GM10248 (cell line): ENCODE measurements around the gene DRD4.
"Not testable (repeated sequence)": the region's sequence is repeated elsewhere in the genome, so short reads cannot be mapped to it uniquely, and the experiment has no call there.

Source experiments
- CTCF ChIA-PET: fragments of 300-600 bp; sonication (Branson Sonifier 250); formaldehyde crosslinking; extraction: SDS; loops from one replicate; lab custom pipeline; 2021; ENCODE audit warnings: antibody characterized with exemption; lab: Yijun Ruan, JAX
- POLR2A ChIA-PET: fragments of 350-650 bp; sonication (Branson Sonifier 250); formaldehyde crosslinking; extraction: SDS; loops from one replicate; lab custom pipeline; 2020; ENCODE audit warnings: antibody characterized with exemption; lab: Yijun Ruan, JAX
- DNase-seq: peaks from one replicate; pipeline ENCODE4 v3.0.0; 2012; ENCODE audit errors: extremely low spot score
- TF ChIP-seq, protein P1 (sequence below): IDR thresholded peaks from 2 replicates; pipeline ENCODE4 v1.5.1; 2012; ENCODE audit warnings: mild to moderate bottlenecking, low read depth; ENCODE audit errors: extremely low read depth, missing control alignments, control extremely low read depth

DRD4 gene

DNA sequence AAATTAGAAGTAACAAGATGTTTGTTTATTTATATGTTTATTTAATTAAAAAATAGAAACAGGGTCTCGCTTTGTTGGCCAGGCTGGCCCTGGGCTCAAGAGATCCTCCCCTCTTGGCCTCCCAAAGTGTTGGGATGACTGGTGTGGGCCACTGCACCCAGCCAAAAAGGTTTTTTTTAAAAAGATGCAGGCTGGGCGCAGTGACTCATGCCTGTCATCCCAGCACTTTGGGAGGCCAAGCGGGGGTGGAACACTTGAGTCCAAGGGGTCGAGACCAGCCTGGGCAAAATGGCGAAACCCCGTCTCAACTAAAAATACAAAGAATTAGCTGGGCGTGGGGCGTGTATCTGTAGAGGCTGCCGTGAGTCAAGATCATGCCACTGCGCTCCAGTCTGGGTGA, 13.4 kb downstream of the DRD4 start:
- TF ChIP-seq, protein P1, sequence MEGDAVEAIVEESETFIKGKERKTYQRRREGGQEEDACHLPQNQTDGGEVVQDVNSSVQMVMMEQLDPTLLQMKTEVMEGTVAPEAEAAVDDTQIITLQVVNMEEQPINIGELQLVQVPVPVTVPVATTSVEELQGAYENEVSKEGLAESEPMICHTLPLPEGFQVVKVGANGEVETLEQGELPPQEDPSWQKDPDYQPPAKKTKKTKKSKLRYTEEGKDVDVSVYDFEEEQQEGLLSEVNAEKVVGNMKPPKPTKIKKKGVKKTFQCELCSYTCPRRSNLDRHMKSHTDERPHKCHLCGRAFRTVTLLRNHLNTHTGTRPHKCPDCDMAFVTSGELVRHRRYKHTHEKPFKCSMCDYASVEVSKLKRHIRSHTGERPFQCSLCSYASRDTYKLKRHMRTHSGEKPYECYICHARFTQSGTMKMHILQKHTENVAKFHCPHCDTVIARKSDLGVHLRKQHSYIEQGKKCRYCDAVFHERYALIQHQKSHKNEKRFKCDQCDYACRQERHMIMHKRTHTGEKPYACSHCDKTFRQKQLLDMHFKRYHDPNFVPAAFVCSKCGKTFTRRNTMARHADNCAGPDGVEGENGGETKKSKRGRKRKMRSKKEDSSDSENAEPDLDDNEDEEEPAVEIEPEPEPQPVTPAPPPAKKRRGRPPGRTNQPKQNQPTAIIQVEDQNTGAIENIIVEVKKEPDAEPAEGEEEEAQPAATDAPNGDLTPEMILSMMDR, result no peak
- ChIA-PET CTCF (interaction anchor here (0.9 to 1.3 kb wide), 2 partner anchors 12 kb away, joined by 3 to 4 read pairs; no protein-coding TSS in a partner anchor), POLR2A (no interaction called here)
- DNase-seq, result no peak

DNA sequence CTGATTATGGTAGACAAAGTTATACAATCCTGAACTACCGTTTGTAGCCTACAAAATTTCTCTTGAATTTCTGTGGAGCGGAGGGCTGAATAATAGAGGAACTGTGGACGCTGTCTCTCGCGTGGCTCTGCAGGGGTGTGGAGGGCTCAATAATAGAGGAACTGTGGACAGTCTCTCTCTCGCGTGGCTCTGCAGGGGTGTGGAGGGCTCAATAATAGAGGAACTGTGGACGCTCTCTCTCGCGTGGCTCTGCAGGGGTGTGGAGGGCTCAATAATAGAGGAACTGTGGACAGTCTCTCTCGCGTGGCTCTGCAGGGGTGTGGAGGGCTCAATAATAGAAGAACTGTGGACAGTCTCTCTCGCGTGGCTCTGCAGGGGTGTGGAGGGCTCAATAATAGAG, 16.1 kb downstream of the DRD4 start:
- DNase-seq, POLR2A ChIA-PET, CTCF ChIA-PET: not testable (repeated sequence)

DNA sequence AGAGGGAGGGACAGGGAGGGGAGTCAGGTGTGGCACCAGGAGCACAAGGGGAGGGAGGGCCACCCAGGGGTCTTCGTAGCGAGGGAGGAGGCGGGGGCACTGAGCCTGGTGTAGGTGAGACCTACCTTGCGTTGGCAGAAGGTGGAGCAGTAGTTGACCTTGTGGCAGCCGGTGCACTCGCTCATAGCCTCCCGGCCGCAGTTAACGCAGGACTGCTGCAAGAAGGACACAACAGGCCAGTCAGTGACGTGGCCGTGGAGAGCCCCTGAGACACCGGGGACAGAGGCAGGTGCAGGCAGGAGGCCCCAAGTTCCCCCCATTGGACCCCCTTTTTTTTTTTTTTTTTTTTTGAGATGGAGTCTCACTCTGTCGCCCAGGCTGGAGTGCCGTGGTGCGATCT, 16.8 kb downstream of the DRD4 start:
- CTCF ChIA-PET, result no interaction called here
- no peak for DNase-seq
- TF ChIP-seq, protein P1, result no peak
- POLR2A ChIA-PET, result no interaction called here

DNA sequence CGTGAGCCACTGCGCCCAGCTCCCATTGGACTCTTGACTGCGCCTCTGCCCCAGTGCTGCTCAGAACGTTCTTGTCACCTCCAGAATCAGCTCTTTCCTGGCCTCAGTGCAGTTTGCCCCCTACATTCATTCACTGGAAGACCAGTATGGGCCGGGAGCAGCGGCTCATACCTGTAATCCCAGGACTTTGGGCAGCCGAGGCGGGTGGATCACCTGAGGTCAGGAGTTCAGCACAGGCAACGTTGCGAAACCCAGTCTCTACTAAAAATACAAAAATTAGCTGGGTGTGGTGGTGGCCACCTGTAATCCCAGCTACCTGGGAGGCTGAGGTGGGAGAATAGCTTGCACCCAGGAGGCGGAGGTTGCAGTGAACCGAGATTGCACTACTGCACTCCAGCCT, 17.4 kb downstream of the DRD4 start:
- CTCF ChIA-PET, result interaction anchor here (0.9 kb wide), 1 partner anchor 26 kb away, joined by 3 read pairs; no protein-coding TSS in a partner anchor
- not testable (repeated sequence) for DNase-seq

DNA sequence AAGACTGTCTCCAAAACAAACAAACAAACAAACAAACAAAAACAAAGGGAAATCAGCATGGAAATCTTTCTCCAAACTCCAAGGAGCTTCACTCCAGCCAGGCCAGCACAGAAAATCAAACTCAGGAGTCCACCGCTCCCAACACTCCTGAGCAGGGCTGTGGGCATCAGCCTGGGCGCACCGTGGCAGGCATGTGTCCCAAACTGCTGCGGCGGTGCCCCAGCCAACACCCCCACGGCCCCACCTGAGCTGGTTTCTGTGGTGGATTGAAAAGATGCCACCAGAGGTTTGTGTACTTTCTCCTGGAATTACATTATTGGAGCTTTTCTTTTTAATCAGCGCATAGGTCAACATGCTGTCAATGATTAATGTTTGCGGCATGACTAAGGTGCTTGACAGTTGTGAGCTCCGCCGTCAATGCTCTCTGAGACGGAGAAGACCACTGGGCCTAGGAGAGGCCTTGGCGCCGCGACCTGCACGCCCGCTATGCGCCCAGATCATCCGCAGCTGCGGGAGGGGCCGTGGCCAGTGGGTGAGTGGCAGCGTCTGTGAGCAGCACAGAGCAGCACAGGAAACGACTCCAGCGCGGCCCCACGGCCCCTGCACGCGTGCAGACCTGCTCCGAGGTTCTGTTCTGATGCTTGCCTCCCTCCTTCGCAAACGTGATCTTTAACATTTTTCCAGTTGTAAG, 18.1 kb downstream of the DRD4 start:
- ChIA-PET POLR2A (no interaction called here), CTCF (interaction anchor here (0.9 kb wide), 1 partner anchor 25 kb away, joined by 3 read pairs; no protein-coding TSS in a partner anchor)
- no peak for DNase-seq
- TF ChIP-seq, protein P1, result no peak

More for the DNA sequence above, 17.4 kb downstream of the DRD4 start:
- POLR2A ChIA-PET, result not testable (repeated sequence)

DNA sequence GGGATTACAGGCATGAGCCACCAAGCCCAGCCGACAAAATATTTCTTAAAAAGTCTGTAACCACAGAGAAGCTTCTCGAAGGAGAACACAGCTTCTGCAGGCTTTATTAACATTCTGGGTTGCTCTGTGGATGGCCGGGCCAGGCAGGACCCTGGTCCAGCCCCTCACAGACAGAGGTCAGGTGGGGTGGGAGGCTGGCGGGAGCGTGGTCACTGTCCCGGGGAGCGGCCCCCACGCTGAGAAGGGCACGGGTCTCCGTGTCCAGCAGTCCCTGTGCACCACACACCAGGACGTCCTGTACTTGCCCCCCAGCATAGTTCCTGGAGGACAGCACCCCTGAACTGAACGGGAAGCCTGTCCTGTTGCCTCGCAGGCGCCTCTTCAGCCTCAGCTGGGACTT, 19.4 kb downstream of the DRD4 start:
- POLR2A ChIA-PET, result no interaction called here
- TF ChIP-seq, protein P1, result no peak
- DNase-seq, result no peak
- CTCF ChIA-PET, result no interaction called here

DNA sequence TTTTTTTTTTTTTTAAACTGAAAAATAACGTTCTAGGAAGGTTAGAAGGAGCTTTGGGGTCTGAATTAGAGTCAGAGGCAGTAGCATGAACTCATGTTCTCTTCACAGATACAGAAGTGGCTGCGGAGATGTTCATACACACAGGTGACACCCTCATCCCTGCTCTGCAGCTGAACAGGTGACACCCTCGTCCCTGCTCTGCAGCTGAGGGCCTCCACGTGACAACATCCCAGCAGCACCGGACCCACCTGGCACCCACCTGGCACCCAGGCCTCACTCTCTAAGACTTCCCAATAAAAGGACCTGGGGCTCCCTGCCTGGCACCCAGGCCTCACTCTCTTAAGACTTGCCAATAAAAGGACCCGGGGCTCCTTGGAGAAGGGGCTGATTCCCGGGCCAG, 19.8 kb downstream of the DRD4 start:
- TF ChIP-seq, protein P1, result no peak
- DNase-seq, result no peak
- ChIA-PET CTCF (no interaction called here), POLR2A (no interaction called here)

DNA sequence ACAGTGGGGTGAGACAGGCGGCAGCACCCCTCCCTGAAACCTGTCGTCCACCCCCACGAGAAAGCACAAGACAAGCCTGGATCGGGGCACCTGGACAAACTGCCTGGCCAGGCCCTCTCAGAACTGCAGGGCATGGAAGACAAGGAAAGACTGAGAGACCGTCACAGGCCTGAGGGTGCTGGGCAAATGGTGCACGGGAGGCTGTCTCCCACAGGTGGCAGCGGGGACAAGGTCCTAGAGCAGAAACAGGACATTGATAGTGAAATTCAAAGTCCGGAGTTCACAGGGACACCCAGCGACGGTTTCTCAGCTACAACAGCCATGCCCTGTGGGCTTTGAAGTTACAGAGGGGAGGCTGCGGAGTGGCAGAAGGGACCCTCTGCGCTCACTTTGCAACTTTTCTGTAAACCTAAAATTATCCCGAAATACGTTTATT, 20.6 kb downstream of the DRD4 start:
- CTCF ChIA-PET, result interaction anchor here (1.3 to 1.4 kb wide), 2 partner anchors 10 to 16 kb away, joined by 3 to 4 read pairs; no protein-coding TSS in a partner anchor

More for the DNA sequence above, 20.6 kb downstream of the DRD4 start:
- DNase-seq, result no peak
- POLR2A ChIA-PET, result no interaction called here
- TF ChIP-seq, protein P1, result no peak
